CD4-positive, alpha-beta T cell (primary cell): ENCODE data around the gene LZTS3. TPM values are rescaled to one million over a fixed set of nuclear protein-coding genes. Genes with fewer than 3 reads are reported as not detected.

Source experiments
- ATAC-seq: fragments of 200-7000 bp; cut with Tn5 transposase; one replicate; pipeline ENCODE4 v1.10.0; 2022; ENCODE audit warnings: mild to moderate bottlenecking; ENCODE audit not compliant: poor library complexity
- CTCF ChIA-PET: fragments of 350-600 bp; sonication (Branson Sonifier 250); formaldehyde crosslinking; loops from one replicate; lab custom pipeline; 2021; ENCODE audit warnings: antibody characterized with exemption, inconsistent platforms; lab: Charles Lee
- POLR2A ChIA-PET: fragments of 350-600 bp; sonication (Branson Sonifier 250); formaldehyde crosslinking; loops from one replicate; lab custom pipeline; 2021; ENCODE audit warnings: antibody characterized with exemption, inconsistent platforms; lab: Charles Lee
- DNase-seq, 14 experiments: peaks; one replicate each; pipeline ENCODE4 v3.0.0-alpha.2; 2013 to 2020; ENCODE audit warnings: mixed read lengths in 2 of 14
- H3K27ac ChIP-seq, 2 donors: one replicate each; pipeline versions ENCODE4 v1.5.1 to v1.7.0; 2013; ENCODE audit warnings: low read length in 2 of 2, low read depth in 1 of 2, mild to moderate bottlenecking in 1 of 2
- H3K27me3 ChIP-seq, 2 experiments: 1 replicate in 1 of 2; 2 replicates in 1 of 2; pipeline versions ENCODE4 v1.6.1 to v1.7.0; 2013; ENCODE audit warnings: low read length in 2 of 2, control low read depth in 1 of 2, mild to moderate bottlenecking in 1 of 2, moderate library complexity in 1 of 2; ENCODE audit not compliant: insufficient read depth in 2 of 2, control insufficient read depth in 1 of 2
- H3K36me3 ChIP-seq: one replicate; pipeline ENCODE4 v1.6.1; 2013; ENCODE audit warnings: low read length, control low read depth; ENCODE audit not compliant: insufficient read depth
- H3K4me1 ChIP-seq: one replicate; pipeline ENCODE4 v1.6.1; 2013; ENCODE audit warnings: low read length, control low read depth; ENCODE audit not compliant: insufficient read depth
- H3K4me3 ChIP-seq: one replicate; pipeline ENCODE4 v1.5.1; 2013; ENCODE audit warnings: mild to moderate bottlenecking, low read length, moderate library complexity
- H3K9me3 ChIP-seq, 2 experiments: 1 replicate in 1 of 2; 2 replicates in 1 of 2; pipeline versions ENCODE4 v1.6.1 to v1.7.0; 2013; ENCODE audit warnings: low read length in 2 of 2, mild to moderate bottlenecking in 2 of 2, control low read depth in 1 of 2, moderate library complexity in 1 of 2; ENCODE audit not compliant: control insufficient read depth in 1 of 2, insufficient read depth in 1 of 2
- H3K27ac Mint-ChIP-seq: one replicate; pipeline ENCODE4 v1.8.0; 2020; ENCODE audit warnings: mixed read lengths
- H3K27me3 Mint-ChIP-seq: one replicate; pipeline ENCODE4 v1.8.0; 2021; ENCODE audit warnings: mixed read lengths
- H3K36me3 Mint-ChIP-seq: one replicate; pipeline ENCODE4 v1.8.0; 2021; ENCODE audit warnings: low read depth, mixed read lengths
- H3K4me1 Mint-ChIP-seq: one replicate; pipeline ENCODE4 v1.8.0; 2021; ENCODE audit warnings: low read depth, mixed read lengths
- H3K4me3 Mint-ChIP-seq: one replicate; pipeline ENCODE4 v1.8.0; 2020; ENCODE audit warnings: mild to moderate bottlenecking, mixed read lengths
- H3K9me3 Mint-ChIP-seq: one replicate; pipeline ENCODE4 v1.8.0; 2020; ENCODE audit warnings: mixed read lengths
- intact Hi-C, 2 experiments: fragments of 100-400 bp; cut with DNase I in 1 of 2; cut with micrococcal nuclease in 1 of 2; formaldehyde crosslinking; loops; one replicate each; pipeline versions ENCODE4 v1.15.1 to v1.9.0; 2023 to 2025; cut with DNase I, micrococcal nuclease
- total RNA-seq, 174 experiments: library from RNA in 2 of 174; stranded (reverse) in 2 of 174; gene quantifications; one replicate each; pipeline ENCODE4 v1.2.3 and lab custom pipeline; 2021 to 2026
- TF ChIP-seq, protein P1 (sequence below): fragments of 200-600 bp; IDR thresholded peaks from one replicate; pipeline ENCODE4 v1.8.0; 2022; ENCODE audit warnings: antibody characterized with exemption, mild to moderate bottlenecking

LZTS3 gene
- total RNA-seq, 2 experiments from 2014 or later = 22.2 to 22.4 TPM

DNA sequence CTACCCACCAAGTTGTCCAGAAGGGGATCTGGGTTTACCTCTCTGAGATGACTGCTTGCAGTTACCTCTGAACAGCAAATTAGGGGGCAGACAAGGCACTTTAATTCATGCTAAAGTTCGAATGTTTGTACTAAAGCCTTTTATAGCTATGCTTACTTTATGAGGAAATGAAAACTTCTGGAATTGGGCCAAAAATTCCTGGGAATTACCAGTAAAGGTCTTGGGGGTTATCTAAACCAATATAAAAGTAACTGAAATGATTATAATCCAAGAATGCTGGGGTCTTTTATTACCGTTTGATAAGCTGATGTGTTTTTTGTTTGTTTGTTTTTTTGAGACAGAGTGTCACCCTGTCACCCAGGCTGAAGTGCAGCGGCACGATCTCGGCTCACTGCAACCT lies 7.9 kb upstream of the LZTS3 start:
- ChIA-PET CTCF (interaction anchor here (0.8 kb wide), 1 partner anchor 12 kb away, joined by 3 read pairs; no protein-coding TSS in a partner anchor), POLR2A (no interaction called here)
- H3K27me3 ChIP-seq = no peaks in the 10 kb centered on the region
- no peak overlapping the region for H3K4me3 ChIP-seq
- TF ChIP-seq, protein P1, sequence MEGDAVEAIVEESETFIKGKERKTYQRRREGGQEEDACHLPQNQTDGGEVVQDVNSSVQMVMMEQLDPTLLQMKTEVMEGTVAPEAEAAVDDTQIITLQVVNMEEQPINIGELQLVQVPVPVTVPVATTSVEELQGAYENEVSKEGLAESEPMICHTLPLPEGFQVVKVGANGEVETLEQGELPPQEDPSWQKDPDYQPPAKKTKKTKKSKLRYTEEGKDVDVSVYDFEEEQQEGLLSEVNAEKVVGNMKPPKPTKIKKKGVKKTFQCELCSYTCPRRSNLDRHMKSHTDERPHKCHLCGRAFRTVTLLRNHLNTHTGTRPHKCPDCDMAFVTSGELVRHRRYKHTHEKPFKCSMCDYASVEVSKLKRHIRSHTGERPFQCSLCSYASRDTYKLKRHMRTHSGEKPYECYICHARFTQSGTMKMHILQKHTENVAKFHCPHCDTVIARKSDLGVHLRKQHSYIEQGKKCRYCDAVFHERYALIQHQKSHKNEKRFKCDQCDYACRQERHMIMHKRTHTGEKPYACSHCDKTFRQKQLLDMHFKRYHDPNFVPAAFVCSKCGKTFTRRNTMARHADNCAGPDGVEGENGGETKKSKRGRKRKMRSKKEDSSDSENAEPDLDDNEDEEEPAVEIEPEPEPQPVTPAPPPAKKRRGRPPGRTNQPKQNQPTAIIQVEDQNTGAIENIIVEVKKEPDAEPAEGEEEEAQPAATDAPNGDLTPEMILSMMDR = no peak
- no peaks in the 10 kb centered on the region for H3K4me1 Mint-ChIP-seq
- no peaks in the 10 kb centered on the region for H3K36me3 ChIP-seq
- no peak overlapping the region for H3K4me3 Mint-ChIP-seq
- DNase-seq (no peak), ATAC-seq (no peak)
- H3K9me3 Mint-ChIP-seq = no peaks in the 10 kb centered on the region
- no peaks in the 10 kb centered on the region for H3K27me3 Mint-ChIP-seq
- H3K4me1 ChIP-seq = no peaks in the 10 kb centered on the region
- H3K27ac ChIP-seq = no peak overlapping the region
- H3K9me3 ChIP-seq = no peaks in the 10 kb centered on the region
- intact Hi-C loops = no loop called here
- no peak overlapping the region for H3K27ac Mint-ChIP-seq
- no peaks in the 10 kb centered on the region for H3K36me3 Mint-ChIP-seq

DNA sequence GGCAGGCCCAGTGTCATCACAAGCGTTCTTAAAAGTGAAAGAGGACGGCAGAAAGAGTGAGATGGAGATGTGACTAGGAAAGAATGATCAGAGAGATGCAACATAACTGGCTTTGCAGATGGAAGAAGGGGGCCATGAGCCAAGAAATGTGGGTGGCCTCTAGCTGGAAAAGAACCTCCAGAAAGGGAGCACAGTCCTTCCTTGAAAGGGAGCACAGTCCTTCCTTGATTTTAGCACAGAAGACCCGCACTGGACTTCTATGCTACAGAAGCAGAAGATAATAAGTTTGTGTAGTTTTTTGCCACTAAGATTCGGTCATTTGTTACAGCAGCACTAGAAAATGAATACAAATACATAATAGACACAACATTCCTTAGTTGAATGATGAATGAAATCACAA lies 7.0 kb upstream of the LZTS3 start:
- Mint-ChIP-seq H3K27me3 (peaks cover 3% of the 10 kb centered on the region), H3K9me3 (no peaks in the 10 kb centered on the region), H3K4me3 (no peak overlapping the region), H3K36me3 (no peaks in the 10 kb centered on the region), H3K27ac (no peak overlapping the region), H3K4me1 (no peaks in the 10 kb centered on the region)
- Histone ChIP-seq H3K27ac (no peak overlapping the region), H3K9me3 (no peaks in the 10 kb centered on the region), H3K4me3 (no peak overlapping the region), H3K36me3 (no peaks in the 10 kb centered on the region), H3K4me1 (no peaks in the 10 kb centered on the region), H3K27me3 (no peaks in the 10 kb centered on the region)
- POLR2A ChIA-PET = no interaction called here
- DNase-seq (no peak), ATAC-seq (no peak)
- intact Hi-C loops = no loop called here
- TF ChIP-seq, protein P1 = no peak
- CTCF ChIA-PET = no interaction called here

DNA sequence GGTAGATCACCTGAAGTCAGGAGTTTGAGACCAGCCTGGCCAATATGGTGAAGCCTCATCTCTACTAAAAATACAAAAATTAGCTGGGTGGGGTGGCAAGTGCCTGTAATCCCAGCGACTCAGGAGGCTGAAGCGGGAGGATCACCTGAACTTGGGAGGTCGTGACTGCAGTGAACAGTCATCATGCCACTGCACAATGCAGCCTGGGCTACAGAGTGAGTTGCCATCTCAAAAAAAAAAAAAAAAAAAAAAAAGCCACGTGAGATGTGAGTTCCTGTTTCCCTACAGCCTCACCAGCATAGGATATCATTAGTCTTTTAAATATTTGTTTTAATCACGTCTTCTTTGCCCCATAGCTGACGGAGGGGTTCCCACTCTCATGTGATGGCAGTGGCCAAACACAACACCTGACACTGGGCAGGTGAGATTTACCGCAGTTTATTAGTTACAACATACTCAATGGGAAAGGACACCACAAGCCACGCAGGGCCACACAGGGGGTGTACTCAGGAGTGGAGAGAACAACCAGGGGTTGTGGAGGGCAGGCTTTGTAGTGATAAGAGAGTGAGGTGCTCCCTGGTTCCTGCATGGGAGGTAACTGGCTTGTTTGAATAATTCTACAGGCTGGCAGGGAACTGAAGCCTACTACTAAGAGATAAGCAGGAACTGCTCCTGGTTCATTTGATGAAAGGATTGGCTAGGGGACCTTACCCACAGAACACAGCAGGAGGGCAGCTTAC lies 4.6 kb upstream of the LZTS3 start:
- Mint-ChIP-seq H3K4me3 (no peak overlapping the region), H3K27ac (no peak overlapping the region), H3K27me3 (peaks cover 18% of the 10 kb centered on the region), H3K36me3 (no peaks in the 10 kb centered on the region), H3K9me3 (no peaks in the 10 kb centered on the region), H3K4me1 (peaks cover 9% of the 10 kb centered on the region)
- H3K9me3 ChIP-seq = no peaks in the 10 kb centered on the region
- intact Hi-C loops = no loop called here
- no peak overlapping the region for H3K27ac ChIP-seq
- ChIA-PET POLR2A (interaction anchor here (1.1 kb wide), 1 partner anchor 20 kb away, joined by 5 read pairs; no protein-coding TSS in a partner anchor), CTCF (interaction anchor here (1.2 kb wide), 1 partner anchor 76 kb away, joined by 3 read pairs; no protein-coding TSS in a partner anchor)
- H3K4me1 ChIP-seq = peaks cover 14% of the 10 kb centered on the region
- no peak overlapping the region for H3K4me3 ChIP-seq
- H3K27me3 ChIP-seq = peaks cover 3 to 11% of the 10 kb centered on the region in 2 experiments
- TF ChIP-seq, protein P1 = no peak
- ATAC-seq (no peak), DNase-seq (no peak)
- H3K36me3 ChIP-seq = no peaks in the 10 kb centered on the region
